Neural progenitor cell (in vitro differentiated cells): ENCODE measurements around the gene CMTR1. TPM values are rescaled to one million over a fixed set of nuclear protein-coding genes. Genes with fewer than 3 reads are reported as not detected.
A peak's percentile ranks its signal among the peaks of the same experiment; 100 is the strongest.

ENCODE experiments used
- DNase-seq: peaks from one replicate; pipeline ENCODE4 v3.0.0-alpha.2; 2016; ENCODE audit warnings: low spot score
- H2AFZ ChIP-seq: fragments of 200-600 bp; sonication (generic); replicated peaks from 2 replicates; pipeline ENCODE4 v1.6.1; 2016; ENCODE audit warnings: antibody characterized with exemption
- H3F3A ChIP-seq: fragments of 200-600 bp; sonication (generic); 2 replicates; pipeline ENCODE4 v1.6.1; 2016; ENCODE audit warnings: antibody characterized with exemption, low read depth
- H3K27ac ChIP-seq: fragments of 200-600 bp; sonication (generic); 2 replicates; pipeline ENCODE4 v1.5.1; 2016; ENCODE audit warnings: mild to moderate bottlenecking
- H3K27me3 ChIP-seq: fragments of 200-600 bp; sonication (generic); 2 replicates; pipeline ENCODE4 v1.6.1; 2016; ENCODE audit warnings: mild to moderate bottlenecking, moderate library complexity
- H3K36me3 ChIP-seq: fragments of 200-600 bp; sonication (generic); 2 replicates; pipeline ENCODE4 v1.5.1; 2016
- H3K4me1 ChIP-seq: fragments of 200-600 bp; sonication (generic); 2 replicates; pipeline ENCODE4 v1.6.1; 2016; ENCODE audit warnings: mixed run types
- H3K4me2 ChIP-seq: fragments of 200-600 bp; sonication (generic); 2 replicates; pipeline ENCODE4 v1.6.1; 2016
- H3K4me3 ChIP-seq: fragments of 200-600 bp; sonication (generic); 2 replicates; pipeline ENCODE4 v1.5.1; 2016
- H3K79me2 ChIP-seq: fragments of 200-600 bp; sonication (generic); 2 replicates; pipeline ENCODE4 v1.6.1; 2016; ENCODE audit warnings: low read depth
- H3K9ac ChIP-seq: fragments of 200-600 bp; sonication (generic); 2 replicates; pipeline ENCODE4 v1.6.1; 2016
- H3K9me3 ChIP-seq: fragments of 200-600 bp; sonication (generic); 2 replicates; pipeline ENCODE4 v1.5.1; 2016; ENCODE audit warnings: low read depth
- H4K20me1 ChIP-seq: fragments of 200-600 bp; sonication (generic); 2 replicates; pipeline ENCODE4 v1.6.1; 2016; ENCODE audit warnings: low read depth
- H3K27ac Mint-ChIP-seq: 3 replicates; pipeline ENCODE4 v1.8.0; 2021; ENCODE audit warnings: mixed read lengths
- H3K27me3 Mint-ChIP-seq: 2 replicates; pipeline ENCODE4 v1.8.0; 2022; ENCODE audit warnings: low read depth, mild to moderate bottlenecking, inconsistent platforms, moderate library complexity, mixed read lengths; ENCODE audit not compliant: insufficient read depth
- H3K36me3 Mint-ChIP-seq: 3 replicates; pipeline ENCODE4 v1.8.0; 2021; ENCODE audit warnings: mixed read lengths
- H3K4me1 Mint-ChIP-seq: 3 replicates; pipeline ENCODE4 v1.8.0; 2021; ENCODE audit warnings: mixed read lengths
- H3K4me3 Mint-ChIP-seq: 3 replicates; pipeline ENCODE4 v1.8.0; 2021; ENCODE audit warnings: mild to moderate bottlenecking, moderate library complexity, mixed read lengths
- H3K9me3 Mint-ChIP-seq: 3 replicates; pipeline ENCODE4 v1.8.0; 2020; ENCODE audit warnings: mixed read lengths
- EZH2 ChIP-seq: fragments of 200-600 bp; sonication (generic); IDR thresholded peaks from 2 replicates; pipeline ENCODE4 v1.6.1; 2017; ENCODE audit warnings: antibody characterized with exemption, mild to moderate bottlenecking, moderate library complexity
- EZH2phosphoT487 ChIP-seq: fragments of 200-600 bp; sonication (generic); IDR thresholded peaks from 2 replicates; pipeline ENCODE4 v1.6.1; 2017; ENCODE audit warnings: antibody characterized with exemption
- total RNA-seq: library from RNA; depleted of rRNA; stranded (reverse); fragments of >200 nt; gene quantifications from 2 replicates; pipeline ENCODE4 v1.2.3, GENCODE V29; 2015; ENCODE audit warnings: low replicate concordance
- TF ChIP-seq, protein P1 (sequence below): fragments of 200-600 bp; sonication (generic); IDR thresholded peaks from 2 replicates; pipeline ENCODE4 v1.5.1; 2017; ENCODE audit warnings: antibody characterized with exemption, mild to moderate bottlenecking

CMTR1 gene
- total RNA-seq, 1 donor from 2014 or later = 35.4 TPM

DNA sequence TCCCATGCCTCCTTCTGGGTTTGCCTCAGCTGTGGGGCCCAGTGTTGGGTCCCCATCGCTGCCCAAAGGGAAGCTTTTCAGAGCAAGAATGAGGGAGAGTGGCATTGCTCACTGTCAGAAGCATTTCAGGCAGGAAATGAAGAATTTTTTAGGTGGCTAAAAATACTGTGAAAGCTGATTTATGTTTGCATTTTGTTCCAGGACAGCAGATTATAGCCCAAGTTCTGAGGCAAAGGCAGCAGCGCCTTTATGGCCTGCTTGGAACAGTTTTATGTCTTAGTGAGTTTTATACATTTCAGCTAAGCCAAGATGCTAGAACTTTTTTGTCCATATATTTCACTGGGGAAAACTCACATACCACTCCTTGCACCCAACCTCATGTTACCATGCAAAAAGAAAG lies 71.0 kb downstream of the CMTR1 start:
- Histone ChIP-seq H3K4me1 (peaks cover 15% of the 10 kb centered on the region), H3K4me3 (no peak overlapping the region), H3K9me3 (no peaks in the 10 kb centered on the region), H3K9ac (no peak overlapping the region), H4K20me1 (no peaks in the 10 kb centered on the region), H3F3A (peaks cover 18% of the 10 kb centered on the region), H3K27ac (no peak overlapping the region), H3K79me2 (peaks cover 3% of the 10 kb centered on the region), H3K36me3 (no peaks in the 10 kb centered on the region), H2AFZ (no peak overlapping the region), H3K4me2 (no peak overlapping the region), H3K27me3 (peaks cover 46% of the 10 kb centered on the region)
- Mint-ChIP-seq H3K4me3 (no peak overlapping the region), H3K36me3 (no peaks in the 10 kb centered on the region), H3K27ac (no peak overlapping the region), H3K4me1 (peaks cover 36% of the 10 kb centered on the region), H3K9me3 (no peaks in the 10 kb centered on the region), H3K27me3 (no peaks in the 10 kb centered on the region)
- DNase-seq = no peak
- TF ChIP-seq, protein P1, sequence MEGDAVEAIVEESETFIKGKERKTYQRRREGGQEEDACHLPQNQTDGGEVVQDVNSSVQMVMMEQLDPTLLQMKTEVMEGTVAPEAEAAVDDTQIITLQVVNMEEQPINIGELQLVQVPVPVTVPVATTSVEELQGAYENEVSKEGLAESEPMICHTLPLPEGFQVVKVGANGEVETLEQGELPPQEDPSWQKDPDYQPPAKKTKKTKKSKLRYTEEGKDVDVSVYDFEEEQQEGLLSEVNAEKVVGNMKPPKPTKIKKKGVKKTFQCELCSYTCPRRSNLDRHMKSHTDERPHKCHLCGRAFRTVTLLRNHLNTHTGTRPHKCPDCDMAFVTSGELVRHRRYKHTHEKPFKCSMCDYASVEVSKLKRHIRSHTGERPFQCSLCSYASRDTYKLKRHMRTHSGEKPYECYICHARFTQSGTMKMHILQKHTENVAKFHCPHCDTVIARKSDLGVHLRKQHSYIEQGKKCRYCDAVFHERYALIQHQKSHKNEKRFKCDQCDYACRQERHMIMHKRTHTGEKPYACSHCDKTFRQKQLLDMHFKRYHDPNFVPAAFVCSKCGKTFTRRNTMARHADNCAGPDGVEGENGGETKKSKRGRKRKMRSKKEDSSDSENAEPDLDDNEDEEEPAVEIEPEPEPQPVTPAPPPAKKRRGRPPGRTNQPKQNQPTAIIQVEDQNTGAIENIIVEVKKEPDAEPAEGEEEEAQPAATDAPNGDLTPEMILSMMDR = no peak
- no peak for TF ChIP-seq EZH2
- TF ChIP-seq EZH2phosphoT487 = no peak

DNA sequence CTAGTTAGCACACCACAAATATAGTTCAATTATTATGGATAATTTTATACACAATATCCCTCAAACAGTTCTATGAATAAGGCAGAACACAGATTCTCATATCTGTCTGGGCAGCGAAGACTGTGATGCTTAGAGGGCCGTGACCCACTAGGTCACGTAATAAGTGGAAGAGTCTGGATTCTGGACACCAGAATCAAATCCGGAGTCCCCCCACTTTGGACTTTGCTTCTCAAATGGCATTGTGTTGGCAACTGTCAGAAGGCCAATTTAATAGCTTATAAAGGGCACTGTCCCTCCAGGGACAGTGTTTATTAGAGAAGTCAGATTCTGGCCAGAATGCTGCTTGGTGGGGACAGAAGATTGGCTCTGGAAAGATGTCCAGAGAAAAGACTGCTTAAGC lies 73.5 kb downstream of the CMTR1 start:
- Histone ChIP-seq H3F3A (peaks cover 8% of the 10 kb centered on the region), H3K9me3 (no peaks in the 10 kb centered on the region), H3K4me2 (no peak overlapping the region), H3K9ac (no peak overlapping the region), H3K4me3 (no peak overlapping the region), H3K4me1 (peaks cover 11% of the 10 kb centered on the region), H3K27ac (no peak overlapping the region), H3K79me2 (no peaks in the 10 kb centered on the region), H3K36me3 (no peaks in the 10 kb centered on the region), H2AFZ (no peak overlapping the region), H3K27me3 (peaks cover 52% of the 10 kb centered on the region), H4K20me1 (no peaks in the 10 kb centered on the region)
- Mint-ChIP-seq H3K27ac (no peak overlapping the region), H3K4me1 (peaks cover 26% of the 10 kb centered on the region), H3K9me3 (no peaks in the 10 kb centered on the region), H3K4me3 (no peak overlapping the region), H3K27me3 (peaks cover 3% of the 10 kb centered on the region), H3K36me3 (no peaks in the 10 kb centered on the region)
- TF ChIP-seq, protein P1 = no peak
- TF ChIP-seq EZH2 (no peak), EZH2phosphoT487 (no peak)
- no peak for DNase-seq

DNA sequence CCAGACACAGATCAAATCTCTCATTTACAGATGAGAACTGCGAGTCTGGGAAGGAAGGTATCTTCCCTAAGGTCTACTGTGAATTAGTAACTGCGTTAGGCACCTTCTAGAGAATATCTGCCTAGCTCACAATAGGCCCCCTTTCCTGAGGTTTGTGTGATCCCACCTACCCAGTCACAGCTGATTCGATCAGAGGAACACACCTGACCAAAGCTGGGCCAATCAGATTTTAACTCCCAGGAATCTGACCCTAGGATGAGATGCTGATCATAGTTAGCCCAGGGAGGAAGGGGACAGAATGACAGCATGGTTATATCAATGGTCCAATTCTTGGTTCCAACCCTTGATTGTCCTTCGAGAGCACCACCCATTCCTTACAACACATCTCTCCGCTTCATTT lies 74.1 kb downstream of the CMTR1 start:
- no peaks in the 10 kb centered on the region for H3K9me3 ChIP-seq
- Mint-ChIP-seq H3K4me3 (no peak overlapping the region), H3K27me3 (peaks cover 5% of the 10 kb centered on the region), H3K36me3 (no peaks in the 10 kb centered on the region), H3K4me1 (peaks cover 32% of the 10 kb centered on the region), H3K9me3 (no peaks in the 10 kb centered on the region), H3K27ac (no peak overlapping the region)
- H3K79me2 ChIP-seq = no peaks in the 10 kb centered on the region
- peaks cover 17% of the 10 kb centered on the region for H3K4me1 ChIP-seq
- no peak overlapping the region for H3K27ac ChIP-seq
- no peaks in the 10 kb centered on the region for H4K20me1 ChIP-seq
- H3F3A ChIP-seq = peaks cover 14% of the 10 kb centered on the region
- no peak for DNase-seq
- peaks cover 56% of the 10 kb centered on the region for H3K27me3 ChIP-seq
- no peak for TF ChIP-seq EZH2phosphoT487
- no peak for TF ChIP-seq EZH2
- TF ChIP-seq, protein P1 = no peak
- peak overlapping the region; percentile 63 for H2AFZ ChIP-seq
- no peak overlapping the region for H3K4me3 ChIP-seq
- no peak overlapping the region for H3K9ac ChIP-seq
- no peak overlapping the region for H3K4me2 ChIP-seq
- H3K36me3 ChIP-seq = no peaks in the 10 kb centered on the region
